ENCODE measurements around the gene CLTB. TPM values are rescaled to one million over a fixed set of nuclear protein-coding genes. Genes with fewer than 3 reads are reported as not detected.
"Not testable (repeated sequence)": the region's sequence is repeated elsewhere in the genome, so short reads cannot be mapped to it uniquely, and the experiment has no call there.

The CLTB gene, protein sequence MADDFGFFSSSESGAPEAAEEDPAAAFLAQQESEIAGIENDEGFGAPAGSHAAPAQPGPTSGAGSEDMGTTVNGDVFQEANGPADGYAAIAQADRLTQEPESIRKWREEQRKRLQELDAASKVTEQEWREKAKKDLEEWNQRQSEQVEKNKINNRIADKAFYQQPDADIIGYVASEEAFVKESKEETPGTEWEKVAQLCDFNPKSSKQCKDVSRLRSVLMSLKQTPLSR
- total RNA-seq = 48.7 TPM

DNA sequence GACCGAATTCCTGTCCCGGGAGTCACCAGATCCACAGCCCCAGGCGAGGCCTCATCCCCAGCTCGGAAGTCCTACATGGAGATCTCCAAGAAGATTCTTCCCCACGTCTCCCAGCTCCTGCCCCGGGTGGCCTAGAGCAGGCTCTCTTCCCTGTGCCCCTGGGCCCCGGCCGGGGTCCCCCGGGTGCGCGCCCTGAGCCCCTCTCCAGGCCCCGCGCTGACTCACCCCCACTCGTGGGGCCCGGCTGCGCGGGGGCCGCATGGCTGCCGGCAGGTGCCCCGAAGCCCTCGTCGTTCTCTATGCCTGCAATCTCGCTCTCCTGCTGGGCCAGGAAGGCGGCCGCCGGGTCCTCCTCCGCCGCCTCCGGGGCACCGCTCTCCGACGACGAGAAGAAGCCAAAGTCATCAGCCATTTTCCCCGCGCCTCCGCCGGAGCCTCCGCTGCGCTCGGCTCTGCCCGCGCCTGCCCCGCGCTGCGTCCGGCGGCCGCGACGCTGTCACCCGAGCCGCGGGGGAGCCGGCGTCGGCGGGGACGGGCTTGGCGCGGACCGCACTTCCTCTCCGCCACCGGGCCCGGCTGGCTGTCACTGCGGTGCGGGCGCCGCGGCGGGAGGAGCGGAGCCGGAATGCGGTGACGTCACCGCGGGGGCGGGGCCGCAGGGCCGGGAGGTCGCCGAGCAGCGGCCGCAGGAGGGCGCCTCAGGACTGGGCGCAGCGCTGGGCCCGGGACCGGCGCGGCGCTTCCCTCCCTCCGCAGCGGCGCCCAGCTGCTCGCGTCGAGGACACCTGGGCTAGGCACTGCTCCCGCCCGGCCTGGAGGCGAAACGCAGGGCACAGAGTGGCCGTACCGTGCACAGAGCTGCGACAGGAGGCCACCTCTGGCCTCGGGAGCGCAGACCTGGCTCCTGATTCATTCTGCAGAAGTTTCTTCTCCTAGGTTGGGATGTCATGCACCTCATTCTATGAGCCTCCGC, at the start of gene CLTB:
CLTB (minus strand) TSS at position 588 of the 973 bp plus-strand sequence; CDS start at position 412, 176 bp downstream.
- peak; percentile 89 to 97 (median 92) for DNase-seq (ENCODE audit: low read depth in 2 of 3, low spot score in 2 of 3)

DNA sequence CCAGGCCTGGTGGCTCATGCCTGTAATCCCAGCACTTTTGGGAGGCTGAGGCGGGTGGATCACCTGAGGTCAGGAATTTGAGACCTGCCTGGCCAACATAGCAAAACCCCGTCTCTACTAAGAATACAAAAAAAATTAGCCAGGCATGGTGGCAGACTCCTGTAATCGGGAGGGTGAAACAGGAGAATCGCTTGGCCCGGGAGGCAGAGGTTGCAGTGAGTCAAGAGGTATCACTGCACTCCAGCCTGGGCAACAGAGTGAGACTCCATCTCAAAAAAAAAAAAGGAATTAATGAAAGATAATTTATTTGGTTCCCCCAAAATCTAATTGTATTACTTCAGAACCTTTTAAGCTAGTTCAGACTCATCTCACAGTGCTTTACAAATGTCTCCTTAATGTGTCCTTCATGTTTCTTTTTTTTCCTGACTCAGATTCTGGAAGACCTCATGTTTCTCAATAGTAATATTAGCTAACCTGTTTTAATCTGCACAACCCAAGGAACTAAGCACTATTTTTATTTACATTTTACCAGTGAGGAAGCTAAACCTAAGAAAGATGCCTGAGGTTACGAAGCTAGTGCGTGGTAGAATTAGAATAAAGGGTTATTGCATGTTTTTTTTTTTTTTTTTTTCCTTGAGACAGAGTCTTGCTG, 46.9 kb upstream of the CLTB start:
- no peak for DNase-seq (ENCODE audit: low read depth in 2 of 3, low spot score in 2 of 3)

GRCh38 chr5:176461349-176461748, 45.0 kb upstream of the CLTB start:
- DNase-seq (ENCODE audit: low read depth in 2 of 3, low spot score in 2 of 3) = no peak

DNA sequence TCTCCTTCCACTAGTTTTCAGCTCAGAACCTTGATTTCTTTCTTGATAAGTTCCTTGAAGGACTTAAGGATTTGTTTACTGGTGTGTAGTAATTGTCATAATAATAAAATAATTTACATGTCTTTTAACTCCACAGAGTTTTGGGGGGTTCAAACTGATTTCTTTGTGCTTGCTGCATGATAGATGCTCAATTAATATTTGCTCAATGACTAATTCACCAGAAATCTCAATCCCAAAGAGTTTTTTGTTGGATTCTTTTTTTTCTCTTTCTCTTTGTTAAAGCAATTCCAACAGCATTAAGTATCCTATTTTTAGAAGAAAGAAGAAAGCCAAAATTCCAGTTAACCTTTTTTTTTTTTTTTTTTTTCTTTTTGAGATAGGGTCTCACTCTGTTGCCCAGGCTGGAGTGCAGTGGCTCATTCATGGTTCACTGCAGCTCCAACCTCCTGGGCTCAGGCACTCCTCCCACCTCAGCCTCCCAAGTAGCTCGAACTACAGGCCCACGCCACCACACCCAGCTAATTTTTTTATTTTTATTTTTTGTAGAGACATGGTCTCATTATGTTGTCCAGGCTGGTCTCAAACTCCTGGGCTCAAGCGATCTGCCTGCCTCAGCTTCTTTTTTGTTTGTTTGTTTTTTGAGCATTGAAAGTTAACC, 42.7 kb upstream of the CLTB start:
- no peak for DNase-seq (ENCODE audit: low read depth in 2 of 3, low spot score in 2 of 3)

GRCh38 chr5:176454724-176455394, 38.5 kb upstream of the CLTB start:
- DNase-seq (ENCODE audit: low read depth in 2 of 3, low spot score in 2 of 3) = no peak

DNA sequence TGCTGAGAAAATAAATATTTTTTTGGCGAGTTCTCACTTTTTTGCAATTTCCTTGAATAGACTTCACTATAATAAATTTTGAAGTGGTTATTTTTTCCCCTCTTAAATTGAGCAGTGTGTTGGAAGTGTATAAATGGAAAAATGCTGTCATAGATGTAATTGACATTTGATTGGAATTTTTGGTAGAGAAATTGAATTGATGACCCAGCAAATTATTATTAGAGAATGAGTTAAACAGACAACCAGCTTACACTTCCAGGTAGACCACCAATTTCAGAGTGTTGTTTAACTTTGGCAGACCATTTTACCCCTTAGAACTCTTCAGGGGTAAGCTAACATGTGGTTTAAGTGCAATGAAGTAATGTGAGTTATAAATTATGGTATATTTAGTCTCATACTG, 33.7 kb upstream of the CLTB start:
- DNase-seq (ENCODE audit: low read depth in 2 of 3, low spot score in 2 of 3) = no peak

- peak; percentile 98 to 99 (median 98) for DNase-seq (ENCODE audit: low read depth in 2 of 3, low spot score in 2 of 3)
Observed at GRCh38 chr5:176447978-176448608, 31.8 kb upstream of the CLTB start, which contains the start of gene FAF2. Gene FAF2 (plus strand): TSS chr5:176448385. CDS start chr5:176448408, 23 bp downstream.

GRCh38 chr5:176447591-176447977, 31.2 kb upstream of the CLTB start:
- no peak for DNase-seq (ENCODE audit: low read depth in 2 of 3, low spot score in 2 of 3)

GRCh38 chr5:176446884-176447590, 30.7 kb upstream of the CLTB start:
- peak; percentile 11 to 48 (median 24) for DNase-seq (ENCODE audit: low read depth in 2 of 3, low spot score in 2 of 3)

DNA sequence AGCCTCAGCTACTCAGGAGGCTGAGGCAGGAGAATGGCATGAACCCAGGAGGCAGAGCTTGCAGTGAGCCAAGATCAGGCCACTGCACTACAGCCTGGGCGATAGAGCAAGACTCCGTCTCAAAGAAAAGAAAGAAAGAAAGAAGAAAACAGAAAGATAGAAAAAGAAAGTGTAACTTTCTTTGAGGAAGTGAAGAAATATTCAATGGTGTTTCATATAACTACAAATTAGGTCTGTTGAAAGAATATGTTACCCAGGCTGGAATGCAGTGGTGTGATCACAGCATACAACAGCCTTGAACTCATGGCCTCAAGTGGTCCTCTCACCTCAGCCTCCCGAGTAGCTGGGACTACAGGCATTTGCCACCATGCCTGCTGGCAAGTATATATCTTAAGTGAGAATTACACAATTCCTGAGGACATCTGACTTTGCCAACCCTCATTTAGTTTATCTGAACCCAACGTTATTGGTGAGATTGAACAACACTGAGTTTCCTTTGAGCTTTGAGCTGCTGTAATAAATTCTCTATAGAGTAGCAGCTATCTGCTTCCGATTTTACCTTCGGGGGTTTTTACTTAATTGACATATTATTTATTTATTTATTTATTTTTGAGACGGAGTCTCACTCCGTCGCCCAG, 29.8 kb upstream of the CLTB start:
- no peak for DNase-seq (ENCODE audit: low read depth in 2 of 3, low spot score in 2 of 3)

- DNase-seq (ENCODE audit: low read depth in 2 of 3, low spot score in 2 of 3) = no peak
Observed at GRCh38 chr5:176444742-176445141, 28.4 kb upstream of the CLTB start.

DNA sequence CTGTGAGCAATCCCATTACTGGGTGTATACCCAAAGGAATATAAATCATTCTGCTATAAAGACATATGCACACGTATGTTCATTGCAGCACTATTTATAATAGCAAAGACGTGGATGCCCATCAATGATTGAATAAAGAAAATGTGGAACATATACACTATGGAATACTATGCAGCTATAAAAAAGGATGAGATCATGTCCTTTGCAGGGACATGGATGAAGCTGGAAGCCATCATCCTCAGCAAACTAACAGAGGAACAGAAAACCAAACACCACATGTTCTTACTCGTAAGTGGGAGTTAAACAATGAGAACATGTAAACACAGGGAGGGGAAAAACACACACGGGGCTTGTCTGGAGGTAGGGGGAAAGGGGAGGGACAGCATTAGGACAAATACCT, 26.6 kb upstream of the CLTB start:
- DNase-seq (ENCODE audit: low read depth in 2 of 3, low spot score in 2 of 3) = not testable (repeated sequence)

- DNase-seq (ENCODE audit: low read depth in 2 of 3, low spot score in 2 of 3) = peak in 2 of 3 donors; percentile 8 to 17
Observed at GRCh38 chr5:176441921-176442323, 25.6 kb upstream of the CLTB start.

DNA sequence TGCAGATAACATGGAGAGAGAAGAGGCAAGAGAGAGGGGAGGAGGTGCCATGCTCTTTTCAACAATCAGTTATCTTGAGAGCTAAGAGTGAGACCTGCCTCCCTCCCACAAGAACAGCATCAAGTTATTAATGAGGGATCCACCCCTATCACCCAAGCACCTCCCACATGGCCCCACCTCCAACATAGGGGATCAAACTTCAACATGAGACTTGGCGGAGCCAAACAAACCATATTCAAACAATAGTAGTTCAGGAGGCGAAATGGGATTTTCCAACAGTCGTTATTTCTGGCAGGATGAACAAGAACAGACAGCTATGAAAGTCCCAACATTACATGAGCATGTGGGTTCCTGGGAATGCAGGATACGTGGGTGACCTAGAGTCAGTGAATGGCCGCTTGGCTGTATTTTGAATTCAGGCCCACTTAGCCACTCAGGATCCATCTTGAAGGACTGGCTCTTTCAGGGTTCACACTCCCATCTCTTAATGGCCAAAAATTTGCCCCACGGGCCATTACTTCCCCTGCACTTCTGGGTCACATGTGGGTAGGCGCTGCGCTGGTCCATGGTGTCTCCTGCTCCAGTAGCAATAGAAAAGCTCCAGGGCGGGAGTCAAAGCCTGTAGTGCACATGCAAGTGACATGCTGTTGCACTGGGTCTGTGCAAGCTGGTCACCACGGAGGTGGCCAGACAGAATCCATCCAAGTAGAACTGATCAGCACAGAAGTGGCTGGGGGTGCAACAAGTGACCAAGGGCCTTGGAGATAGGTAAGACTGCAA, 24.8 kb upstream of the CLTB start:
- DNase-seq (ENCODE audit: low read depth in 2 of 3, low spot score in 2 of 3) = no peak

DNA sequence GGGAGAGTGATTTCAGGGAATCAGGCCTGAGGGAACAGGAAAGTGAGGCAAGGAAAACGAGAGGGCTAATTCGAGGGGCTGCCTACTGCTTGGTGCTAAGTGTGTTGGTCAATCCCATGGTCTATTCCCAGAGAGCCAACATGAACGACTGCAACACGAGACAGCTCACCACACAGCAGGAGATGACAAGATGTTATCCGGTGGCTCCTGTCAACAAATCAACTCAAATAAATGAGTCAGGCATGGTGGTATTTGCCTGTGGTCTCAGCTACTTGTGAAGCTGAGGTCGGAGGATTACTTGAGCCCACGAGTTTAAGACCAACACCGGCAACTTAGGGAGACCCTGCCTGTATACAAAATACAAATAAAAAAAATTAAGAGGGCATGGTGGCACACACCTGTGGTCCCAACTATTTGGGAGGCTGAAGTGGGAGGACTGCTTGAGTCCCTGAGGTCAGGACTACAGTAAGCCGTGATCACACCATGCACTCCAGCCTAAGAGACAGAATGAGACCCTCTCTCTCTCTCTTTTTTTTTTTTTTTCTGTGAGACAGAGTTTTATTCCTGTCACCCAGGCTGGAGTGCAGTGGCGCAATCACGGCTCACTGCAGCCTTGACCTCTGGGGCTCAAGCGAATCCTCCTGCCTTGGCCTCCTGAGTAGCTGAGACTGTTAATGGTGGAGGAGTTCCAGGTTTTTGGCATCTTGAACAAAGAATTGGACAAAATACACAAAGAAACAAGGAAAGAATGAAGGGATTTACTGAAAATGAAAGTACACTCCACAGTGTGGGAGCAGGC, 22.8 kb upstream of the CLTB start:
- DNase-seq (ENCODE audit: low read depth in 2 of 3, low spot score in 2 of 3) = no peak

GRCh38 chr5:176436656-176437055, 20.3 kb upstream of the CLTB start:
- DNase-seq (ENCODE audit: low read depth in 2 of 3, low spot score in 2 of 3) = peak in 2 of 3 donors; percentile 41 to 51

DNA sequence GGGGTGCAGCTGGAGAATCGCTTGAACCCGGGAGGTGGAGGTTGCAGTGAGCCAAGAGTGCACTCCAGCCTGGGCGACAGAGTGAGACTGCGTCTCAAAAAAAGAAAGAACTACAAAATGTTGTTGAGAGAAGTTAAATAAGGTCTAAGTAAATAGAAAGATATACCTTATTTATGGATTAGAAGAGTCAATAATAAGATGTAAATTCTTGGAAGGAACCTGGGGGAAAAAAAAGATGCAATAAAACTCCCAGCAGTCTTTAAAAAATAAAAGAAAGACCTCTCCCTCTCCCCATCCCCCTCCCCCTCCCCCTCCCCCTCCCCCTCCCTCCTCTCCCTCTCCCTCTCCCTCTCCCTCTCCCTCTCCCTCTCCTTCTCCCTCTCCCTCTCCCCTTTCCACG, 16.4 kb upstream of the CLTB start:
- no peak for DNase-seq (ENCODE audit: low read depth in 2 of 3, low spot score in 2 of 3)

Measured in hematopoietic multipotent progenitor cell (in vitro differentiated cells).